ENCODE measurements around the gene NET1. TPM values are rescaled to one million over a fixed set of nuclear protein-coding genes. Genes with fewer than 3 reads are reported as not detected.

NET1 gene
- total RNA-seq, 5 donors from 2014 or later (not counting 1 experiment from before 2014, with no cell fraction given): 10.5 to 41.1 (median 25.1) TPM

DNA sequence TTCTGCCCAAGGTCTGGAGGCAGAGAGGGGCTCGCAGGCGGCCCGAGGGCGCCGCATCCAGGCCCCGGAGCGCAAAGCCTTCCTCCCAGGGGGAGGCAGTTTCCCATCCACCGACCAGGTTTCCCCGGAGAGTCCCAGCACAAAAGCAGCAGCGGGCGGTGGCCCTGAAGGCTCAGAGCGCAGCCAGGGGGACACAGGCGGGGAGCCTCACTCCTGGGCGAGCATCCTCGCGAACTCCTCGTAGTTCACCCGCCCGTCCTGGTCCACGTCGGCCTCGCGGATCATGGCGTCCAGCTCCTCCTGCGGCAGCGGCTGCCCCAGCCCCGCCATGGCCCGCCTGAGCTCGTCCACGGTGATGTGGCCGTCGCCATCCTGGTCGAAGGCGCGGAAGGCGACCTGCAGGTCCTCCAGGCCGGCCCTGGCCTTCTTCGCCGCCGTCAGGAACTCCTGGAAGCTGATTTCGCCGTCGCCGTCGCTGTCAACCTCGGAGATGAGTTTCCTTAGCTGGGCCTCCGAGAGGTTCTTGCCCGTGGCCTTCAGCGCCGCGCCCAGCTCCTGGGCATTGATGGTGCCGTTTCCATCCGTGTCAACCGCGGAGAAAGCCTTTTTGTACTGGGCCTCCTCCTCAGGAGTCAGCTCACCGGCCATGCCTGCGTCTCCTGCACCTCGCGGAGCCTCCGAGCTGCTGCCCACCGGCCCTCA is 86.6 kb downstream of the NET1 start:
- no peak overlapping the region for H3K27ac Mint-ChIP-seq
- ChIA-PET CTCF (no interaction called here), POLR2A (no interaction called here)

GRCh38 chr10:5499493-5500140 is 87.3 kb downstream of the NET1 start, which contains the start of gene CALML5:
Gene CALML5, minus strand, starts transcription at chr10:5499570. Its CDS starts 132 bp downstream, at chr10:5499438.
- ChIA-PET POLR2A (no interaction called here), CTCF (no interaction called here)
- peaks cover 0 to 29% of the 10 kb centered on the region in 2 experiments for H3K27me3 ChIP-seq (replicated peaks in 1 of 2; ENCODE audit: control insufficient read depth in 2 of 2, extremely low read depth in 1 of 2, insufficient read depth in 2 of 2, low read length in 1 of 2)
- WGBS (ENCODE audit: insufficient coverage): 66% methylated on average over 2 of the region's 10 CpGs
- H3K9me3 ChIP-seq: no peaks in the 10 kb centered on the region
- no peak for ATAC-seq (replicated peaks in 1 of 4)
- DNase-seq: no peak
- H3K36me3 Mint-ChIP-seq: no peaks in the 10 kb centered on the region
- H3K27ac ChIP-seq (ENCODE audit: low read length): no peak within 1 kb of the TSS
- no peak within 1 kb of the TSS for H3K27ac Mint-ChIP-seq
- no peak within 1 kb of the TSS for H3K4me3 ChIP-seq (ENCODE audit: control insufficient read depth in 1 of 2, extremely low read depth in 1 of 2, low read length in 1 of 2)
- H3K36me3 ChIP-seq (ENCODE audit: control insufficient read depth in 2 of 2, extremely low read depth in 1 of 2, insufficient read depth in 1 of 2, low read length in 1 of 2): no peaks in the 10 kb centered on the region
- peaks cover 8 to 10% of the 10 kb centered on the region in 2 donors for H3K27me3 Mint-ChIP-seq
- H3K4me1 ChIP-seq (ENCODE audit: control insufficient read depth in 1 of 2, extremely low read depth in 1 of 2, insufficient read depth in 2 of 2, low read length in 2 of 2): no peaks in the 10 kb centered on the region
- peaks cover 0 to 8% (median 0%) of the 10 kb centered on the region in 3 donors for H3K4me1 Mint-ChIP-seq
- H3K9me3 Mint-ChIP-seq: no peaks in the 10 kb centered on the region
- H3K4me3 Mint-ChIP-seq: no peak within 1 kb of the TSS

More for the DNA sequence above, 86.6 kb downstream of the NET1 start:
- no peak for DNase-seq
- Mint-ChIP-seq H3K9me3 (no peaks in the 10 kb centered on the region), H3K4me1 (peaks cover 0 to 8% (median 0%) of the 10 kb centered on the region in 3 donors), H3K36me3 (no peaks in the 10 kb centered on the region), H3K4me3 (no peak overlapping the region), H3K27me3 (peaks cover 8 to 10% of the 10 kb centered on the region in 2 donors)
- ATAC-seq (replicated peaks in 1 of 4): no peak
- Histone ChIP-seq H3K9me3 (no peaks in the 10 kb centered on the region), H3K4me1 (ENCODE audit: control insufficient read depth in 1 of 2, extremely low read depth in 1 of 2, insufficient read depth in 2 of 2, low read length in 2 of 2) (no peaks in the 10 kb centered on the region), H3K4me3 (ENCODE audit: control insufficient read depth in 1 of 2, extremely low read depth in 1 of 2, low read length in 1 of 2) (no peak overlapping the region), H3K27ac (ENCODE audit: low read length) (no peak overlapping the region), H3K27me3 (replicated peaks in 1 of 2; ENCODE audit: control insufficient read depth in 2 of 2, extremely low read depth in 1 of 2, insufficient read depth in 2 of 2, low read length in 1 of 2) (peaks cover 0 to 24% of the 10 kb centered on the region in 2 experiments), H3K36me3 (ENCODE audit: control insufficient read depth in 2 of 2, extremely low read depth in 1 of 2, insufficient read depth in 1 of 2, low read length in 1 of 2) (no peaks in the 10 kb centered on the region)
- WGBS (ENCODE audit: insufficient coverage): 91% methylated on average over 54 of the region's 61 CpGs

GRCh38 chr10:5500162-5500670 is 87.9 kb downstream of the NET1 start:
- DNase-seq (no peak), ATAC-seq (replicated peaks in 1 of 4) (no peak)
- WGBS (ENCODE audit: insufficient coverage): 85% methylated on average over 5 of the region's 7 CpGs
- Mint-ChIP-seq H3K4me1 (peaks cover 0 to 8% (median 0%) of the 10 kb centered on the region in 3 donors), H3K27ac (no peak overlapping the region), H3K27me3 (peaks cover 8 to 12% of the 10 kb centered on the region in 2 donors), H3K9me3 (no peaks in the 10 kb centered on the region), H3K36me3 (no peaks in the 10 kb centered on the region), H3K4me3 (no peak overlapping the region)
- POLR2A ChIA-PET: no interaction called here
- no peaks in the 10 kb centered on the region for H3K36me3 ChIP-seq (ENCODE audit: control insufficient read depth in 2 of 2, extremely low read depth in 1 of 2, insufficient read depth in 1 of 2, low read length in 1 of 2)
- CTCF ChIA-PET: no interaction called here
- no peaks in the 10 kb centered on the region for H3K9me3 ChIP-seq
- H3K27ac ChIP-seq (ENCODE audit: low read length): no peak overlapping the region
- H3K4me3 ChIP-seq (ENCODE audit: control insufficient read depth in 1 of 2, extremely low read depth in 1 of 2, low read length in 1 of 2): no peak overlapping the region
- peaks cover 0 to 29% of the 10 kb centered on the region in 2 experiments for H3K27me3 ChIP-seq (replicated peaks in 1 of 2; ENCODE audit: control insufficient read depth in 2 of 2, extremely low read depth in 1 of 2, insufficient read depth in 2 of 2, low read length in 1 of 2)
- no peaks in the 10 kb centered on the region for H3K4me1 ChIP-seq (ENCODE audit: control insufficient read depth in 1 of 2, extremely low read depth in 1 of 2, insufficient read depth in 2 of 2, low read length in 2 of 2)

- no peak overlapping the region for H3K27ac ChIP-seq (ENCODE audit: low read length)
- H3K4me3 ChIP-seq (ENCODE audit: control insufficient read depth in 1 of 2, extremely low read depth in 1 of 2, low read length in 1 of 2): no peak overlapping the region
- no peak overlapping the region for H3K27ac Mint-ChIP-seq
- WGBS (ENCODE audit: insufficient coverage): 63% methylated on average over 3 of the region's 5 CpGs
- DNase-seq (no peak), ATAC-seq (replicated peaks in 1 of 4) (no peak)
- H3K27me3 Mint-ChIP-seq: peaks cover 8 to 14% of the 10 kb centered on the region in 2 donors
- peaks cover 0 to 8% (median 0%) of the 10 kb centered on the region in 3 donors for H3K4me1 Mint-ChIP-seq
- H3K27me3 ChIP-seq (replicated peaks in 1 of 2; ENCODE audit: control insufficient read depth in 2 of 2, extremely low read depth in 1 of 2, insufficient read depth in 2 of 2, low read length in 1 of 2): peaks cover 0 to 29% of the 10 kb centered on the region in 2 experiments
- H3K4me3 Mint-ChIP-seq: no peak overlapping the region
- H3K9me3 Mint-ChIP-seq: no peaks in the 10 kb centered on the region
- H3K36me3 Mint-ChIP-seq: no peaks in the 10 kb centered on the region
- H3K9me3 ChIP-seq: no peaks in the 10 kb centered on the region
- no peaks in the 10 kb centered on the region for H3K4me1 ChIP-seq (ENCODE audit: control insufficient read depth in 1 of 2, extremely low read depth in 1 of 2, insufficient read depth in 2 of 2, low read length in 2 of 2)
- CTCF ChIA-PET: interaction anchor here in 1 of 2 donors (0.6 kb wide), 1 partner anchor 1251 kb away, joined by 3 read pairs; no protein-coding TSS in a partner anchor
- H3K36me3 ChIP-seq (ENCODE audit: control insufficient read depth in 2 of 2, extremely low read depth in 1 of 2, insufficient read depth in 1 of 2, low read length in 1 of 2): no peaks in the 10 kb centered on the region
- POLR2A ChIA-PET: interaction anchor here in 1 of 2 donors (0.7 kb wide), 1 partner anchor 84 kb away, joined by 4 read pairs; no protein-coding TSS in a partner anchor
These were observed 88.6 kb downstream of the NET1 start for GRCh38 chr10:5500910-5501309.

- peaks cover 8 to 17% of the 10 kb centered on the region in 2 donors for H3K27me3 Mint-ChIP-seq
- Histone ChIP-seq H3K36me3 (ENCODE audit: control insufficient read depth in 2 of 2, extremely low read depth in 1 of 2, insufficient read depth in 1 of 2, low read length in 1 of 2) (no peaks in the 10 kb centered on the region), H3K27me3 (replicated peaks in 1 of 2; ENCODE audit: control insufficient read depth in 2 of 2, extremely low read depth in 1 of 2, insufficient read depth in 2 of 2, low read length in 1 of 2) (peaks cover 0 to 30% of the 10 kb centered on the region in 2 experiments), H3K4me1 (ENCODE audit: control insufficient read depth in 1 of 2, extremely low read depth in 1 of 2, insufficient read depth in 2 of 2, low read length in 2 of 2) (no peaks in the 10 kb centered on the region), H3K9me3 (no peaks in the 10 kb centered on the region), H3K27ac (ENCODE audit: low read length) (no peak overlapping the region), H3K4me3 (ENCODE audit: control insufficient read depth in 1 of 2, extremely low read depth in 1 of 2, low read length in 1 of 2) (no peak overlapping the region)
- 64% methylated on average over 12 of the region's 12 CpGs for WGBS (ENCODE audit: insufficient coverage)
- CTCF ChIA-PET: no interaction called here
- POLR2A ChIA-PET: no interaction called here
- H3K9me3 Mint-ChIP-seq: no peaks in the 10 kb centered on the region
- no peaks in the 10 kb centered on the region for H3K36me3 Mint-ChIP-seq
- H3K4me3 Mint-ChIP-seq: no peak overlapping the region
- ATAC-seq (replicated peaks in 1 of 4) (no peak), DNase-seq (no peak)
- peaks cover 0 to 8% (median 0%) of the 10 kb centered on the region in 3 donors for H3K4me1 Mint-ChIP-seq
- no peak overlapping the region for H3K27ac Mint-ChIP-seq
These were observed 89.7 kb downstream of the NET1 start for GRCh38 chr10:5502061-5502521.

DNA sequence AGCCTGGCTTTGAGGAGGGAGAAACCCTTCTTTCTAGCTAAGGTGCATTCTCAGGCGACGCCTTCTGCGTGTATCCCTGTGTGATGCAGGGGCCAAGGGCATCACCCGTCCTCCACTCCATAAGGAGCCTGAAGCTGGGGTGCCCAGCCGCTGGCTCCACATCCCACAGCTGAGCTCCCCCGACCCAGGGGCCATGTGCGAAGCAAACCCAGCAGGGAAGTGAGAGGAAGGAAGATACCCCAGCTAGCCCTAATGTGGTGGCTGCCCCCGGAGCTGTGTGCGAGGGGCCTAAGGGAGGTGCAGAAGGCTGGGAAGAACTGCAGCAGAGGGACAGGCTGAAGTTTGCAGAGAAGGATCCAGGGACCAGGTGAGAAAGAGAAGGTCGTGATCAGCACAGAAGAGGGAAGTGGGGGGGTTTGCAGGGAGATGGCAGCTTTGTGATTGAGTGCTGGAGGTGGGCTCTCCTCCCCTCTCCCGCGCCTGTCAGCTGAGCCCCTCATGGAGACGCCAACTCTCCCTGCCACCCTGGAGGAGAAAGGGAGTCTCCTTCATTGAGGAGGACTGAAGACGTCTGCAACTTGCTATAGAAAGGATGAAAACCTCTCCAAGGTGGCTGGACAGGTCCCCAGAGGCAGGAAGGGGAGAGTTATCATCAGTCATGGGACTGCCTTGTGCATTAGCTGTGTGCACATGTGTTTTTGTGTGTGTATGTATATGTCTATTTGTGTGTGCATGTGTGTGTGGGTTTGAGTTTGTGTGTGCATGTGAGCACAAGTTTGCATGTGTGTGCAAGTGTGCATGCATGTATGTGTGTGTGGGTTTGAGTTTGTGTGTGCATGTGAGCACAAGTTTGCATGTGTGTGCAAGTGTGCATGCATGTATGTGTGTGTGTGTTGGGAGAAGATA is 90.5 kb downstream of the NET1 start:
- Histone ChIP-seq H3K4me1 (ENCODE audit: control insufficient read depth in 1 of 2, extremely low read depth in 1 of 2, insufficient read depth in 2 of 2, low read length in 2 of 2) (no peaks in the 10 kb centered on the region), H3K4me3 (ENCODE audit: control insufficient read depth in 1 of 2, extremely low read depth in 1 of 2, low read length in 1 of 2) (no peak overlapping the region), H3K36me3 (ENCODE audit: control insufficient read depth in 2 of 2, extremely low read depth in 1 of 2, insufficient read depth in 1 of 2, low read length in 1 of 2) (no peaks in the 10 kb centered on the region), H3K27me3 (replicated peaks in 1 of 2; ENCODE audit: control insufficient read depth in 2 of 2, extremely low read depth in 1 of 2, insufficient read depth in 2 of 2, low read length in 1 of 2) (peaks cover 0 to 38% of the 10 kb centered on the region in 2 experiments), H3K27ac (ENCODE audit: low read length) (no peak overlapping the region), H3K9me3 (no peaks in the 10 kb centered on the region)
- H3K4me1 Mint-ChIP-seq: peaks cover 0 to 8% (median 0%) of the 10 kb centered on the region in 3 donors
- no peaks in the 10 kb centered on the region for H3K36me3 Mint-ChIP-seq
- no peak overlapping the region for H3K4me3 Mint-ChIP-seq
- no peaks in the 10 kb centered on the region for H3K9me3 Mint-ChIP-seq
- H3K27me3 Mint-ChIP-seq: peaks cover 8 to 17% of the 10 kb centered on the region in 2 donors
- ATAC-seq (replicated peaks in 1 of 4): no peak
- 78% methylated on average over 6 of the region's 14 CpGs for WGBS (ENCODE audit: insufficient coverage)
- H3K27ac Mint-ChIP-seq: no peak overlapping the region
- ChIA-PET CTCF (no interaction called here), POLR2A (no interaction called here)
- DNase-seq: no peak
